Inferior parietal cortex (tissue), 1 donor: ENCODE measurements around the gene DNAAF8.
A peak's percentile ranks its signal among the peaks of the same experiment; 100 is the strongest.

ENCODE experiments used
- DNase-seq: peaks from one replicate; pipeline ENCODE4 v3.0.0-alpha.2; 2016; ENCODE audit errors: extremely low spot score

DNAAF8 gene

GRCh38 chr16:4752351-4753100 is 18.2 kb downstream of the DNAAF8 start:
- no peak for DNase-seq

GRCh38 chr16:4753227-4753626 is 18.9 kb downstream of the DNAAF8 start:
- no peak for DNase-seq

- DNase-seq: no peak
Observed at GRCh38 chr16:4754865-4755264, 20.5 kb downstream of the DNAAF8 start.

GRCh38 chr16:4755687-4756086 is 21.4 kb downstream of the DNAAF8 start:
- no peak for DNase-seq

- DNase-seq: no peak
Observed at GRCh38 chr16:4760221-4760910, 26.0 kb downstream of the DNAAF8 start.

- no peak for DNase-seq
Observed at GRCh38 chr16:4762205-4762604, 27.9 kb downstream of the DNAAF8 start.

GRCh38 chr16:4763791-4764190 is 29.5 kb downstream of the DNAAF8 start:
- no peak for DNase-seq

GRCh38 chr16:4765511-4766474 is 31.5 kb downstream of the DNAAF8 start:
- DNase-seq: no peak

- DNase-seq: peak; percentile 96
Observed at GRCh38 chr16:4766875-4767628, 32.7 kb downstream of the DNAAF8 start, which contains the start of gene ZNF500. Gene ZNF500, minus strand, starts transcription at chr16:4767162. Its CDS starts 1,184 bp downstream, at chr16:4765978.

GRCh38 chr16:4767872-4768548 is 33.7 kb downstream of the DNAAF8 start:
- DNase-seq: no peak

- DNase-seq: peak; percentile 96
Observed at GRCh38 chr16:4768549-4769305, 34.4 kb downstream of the DNAAF8 start.

GRCh38 chr16:4769306-4769638 is 34.9 kb downstream of the DNAAF8 start:
- peak; percentile 8 for DNase-seq

GRCh38 chr16:4771646-4772045 is 37.3 kb downstream of the DNAAF8 start:
- no peak for DNase-seq

- DNase-seq: no peak
Observed at GRCh38 chr16:4772351-4772750, 38.0 kb downstream of the DNAAF8 start.

GRCh38 chr16:4775005-4775404 is 40.7 kb downstream of the DNAAF8 start:
- DNase-seq: no peak

- no peak for DNase-seq
Observed at GRCh38 chr16:4776141-4776705, 41.9 kb downstream of the DNAAF8 start.

- DNase-seq: no peak
Observed at GRCh38 chr16:4777339-4778049, 43.2 kb downstream of the DNAAF8 start.

- no peak for DNase-seq
Observed at GRCh38 chr16:4778050-4778392, 43.7 kb downstream of the DNAAF8 start.

- no peak for DNase-seq
Observed at GRCh38 chr16:4780235-4780634, 45.9 kb downstream of the DNAAF8 start.
